Osteocyte (in vitro differentiated cells): ENCODE results near the gene PHLDA1. TPM values are rescaled to one million over a fixed set of nuclear protein-coding genes. Genes with fewer than 3 reads are reported as not detected.

Experiments
- DNase-seq: peaks from one replicate; pipeline ENCODE4 v3.0.0; 2021; ENCODE audit warnings: mixed read lengths; ENCODE audit not compliant: unreplicated experiment; ENCODE audit errors: extremely low spot score
- H3K27ac Mint-ChIP-seq: one replicate; pipeline ENCODE4 v1.8.0; 2021; ENCODE audit warnings: mild to moderate bottlenecking, mixed read lengths; ENCODE audit not compliant: unreplicated experiment
- H3K27me3 Mint-ChIP-seq: one replicate; pipeline ENCODE4 v1.8.0; 2021; ENCODE audit warnings: mixed read lengths; ENCODE audit not compliant: unreplicated experiment
- H3K36me3 Mint-ChIP-seq: one replicate; pipeline ENCODE4 v1.8.0; 2021; ENCODE audit warnings: mixed read lengths; ENCODE audit not compliant: unreplicated experiment
- H3K4me1 Mint-ChIP-seq: one replicate; pipeline ENCODE4 v1.8.0; 2021; ENCODE audit warnings: mixed read lengths; ENCODE audit not compliant: unreplicated experiment
- H3K4me3 Mint-ChIP-seq: one replicate; pipeline ENCODE4 v1.8.0; 2021; ENCODE audit warnings: mild to moderate bottlenecking, moderate library complexity, mixed read lengths; ENCODE audit not compliant: unreplicated experiment
- H3K9me3 Mint-ChIP-seq: one replicate; pipeline ENCODE4 v1.8.0; 2021; ENCODE audit warnings: mixed read lengths; ENCODE audit not compliant: unreplicated experiment
- CTCF ChIP-seq: fragments of 200-600 bp; sonication (generic); IDR thresholded peaks from 2 replicates; pipeline ENCODE4 v1.5.0; 2021; ENCODE audit warnings: antibody characterized with exemption, mild to moderate bottlenecking, moderate library complexity
- total RNA-seq: library from RNA; stranded (reverse); gene quantifications from 2 replicates; pipeline ENCODE4 v1.2.1, GENCODE V29; 2021

The PHLDA1 gene
- total RNA-seq, 1 donor from 2014 or later, result 53.7 TPM

GRCh38 chr12:76029982-76030340 is 1.6 kb downstream of the PHLDA1 start:
- peaks cover 53% of the 10 kb centered on the region for H3K4me1 Mint-ChIP-seq
- no peaks in the 10 kb centered on the region for H3K27me3 Mint-ChIP-seq
- H3K27ac Mint-ChIP-seq, result peak overlapping the region; percentile 90
- H3K4me3 Mint-ChIP-seq, result peak overlapping the region; percentile 96
- no peak for TF ChIP-seq CTCF
- no peak for DNase-seq
- H3K36me3 Mint-ChIP-seq, result peaks cover 16% of the 10 kb centered on the region
- H3K9me3 Mint-ChIP-seq, result no peaks in the 10 kb centered on the region

DNA sequence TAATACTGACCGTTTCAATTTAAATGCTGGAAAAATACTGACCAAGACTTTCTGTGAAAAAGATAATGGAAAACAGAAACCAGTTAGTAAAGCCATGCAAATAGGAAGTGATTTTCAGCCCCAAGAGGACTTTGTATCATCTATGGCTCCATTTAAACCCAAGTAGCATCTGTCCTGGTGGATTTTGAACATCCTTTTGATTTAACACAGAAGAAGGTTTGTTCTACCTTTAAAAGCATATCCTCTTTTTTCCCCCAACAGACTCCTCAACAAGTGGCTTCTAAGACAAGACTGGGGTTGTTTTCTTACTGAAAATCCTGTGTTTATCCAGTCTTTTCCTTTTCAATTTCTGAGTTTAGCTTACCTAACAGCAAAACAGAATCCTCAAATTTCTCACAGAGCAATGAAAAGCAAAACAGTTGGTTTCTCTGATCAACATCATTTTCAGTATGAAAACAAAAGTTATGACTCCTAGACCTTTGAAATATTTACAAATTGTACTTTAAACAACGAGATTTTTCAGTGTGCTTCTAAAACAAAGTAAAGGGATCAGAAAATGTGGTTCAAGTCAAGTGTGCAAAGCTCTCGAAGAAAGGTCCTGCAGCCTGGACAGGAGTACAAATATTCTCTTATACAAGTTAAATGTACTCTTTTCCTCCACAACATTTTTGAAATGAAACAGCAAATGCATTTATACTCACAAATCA is 2.9 kb downstream of the PHLDA1 start:
- Mint-ChIP-seq H3K4me1 (peaks cover 55% of the 10 kb centered on the region), H3K4me3 (peak overlapping the region; percentile 96)
- DNase-seq, result no peak

GRCh38 chr12:76026643-76027063 is 4.9 kb downstream of the PHLDA1 start:
- H3K27me3 Mint-ChIP-seq, result no peaks in the 10 kb centered on the region
- DNase-seq, result no peak
- no peaks in the 10 kb centered on the region for H3K9me3 Mint-ChIP-seq
- no peak for TF ChIP-seq CTCF
- peak overlapping the region; percentile 36 for H3K27ac Mint-ChIP-seq
- H3K36me3 Mint-ChIP-seq, result peaks cover 16% of the 10 kb centered on the region
- no peak overlapping the region for H3K4me3 Mint-ChIP-seq
- H3K4me1 Mint-ChIP-seq, result peaks cover 43% of the 10 kb centered on the region

More for the DNA sequence above, 2.9 kb downstream of the PHLDA1 start:
- Mint-ChIP-seq H3K27me3 (no peaks in the 10 kb centered on the region), H3K36me3 (peaks cover 16% of the 10 kb centered on the region), H3K27ac (peak overlapping the region; percentile 90), H3K9me3 (no peaks in the 10 kb centered on the region)
- no peak for TF ChIP-seq CTCF

GRCh38 chr12:76025601-76026575 is 5.7 kb downstream of the PHLDA1 start:
- TF ChIP-seq CTCF, result no peak
- H3K9me3 Mint-ChIP-seq, result no peaks in the 10 kb centered on the region
- H3K36me3 Mint-ChIP-seq, result peaks cover 16% of the 10 kb centered on the region
- peak overlapping the region; percentile 52 for H3K27ac Mint-ChIP-seq
- DNase-seq, result no peak
- peaks cover 49% of the 10 kb centered on the region for H3K4me1 Mint-ChIP-seq
- peak overlapping the region; percentile 5 for H3K4me3 Mint-ChIP-seq
- H3K27me3 Mint-ChIP-seq, result no peaks in the 10 kb centered on the region
